Measurements from ENCODE around the gene CAPN15. TPM values are rescaled to one million over a fixed set of nuclear protein-coding genes. Genes with fewer than 3 reads are reported as not detected.

CAPN15 gene
- total RNA-seq, 2 experiments from 2014 or later, result 76.4 to 81.2 TPM

DNA sequence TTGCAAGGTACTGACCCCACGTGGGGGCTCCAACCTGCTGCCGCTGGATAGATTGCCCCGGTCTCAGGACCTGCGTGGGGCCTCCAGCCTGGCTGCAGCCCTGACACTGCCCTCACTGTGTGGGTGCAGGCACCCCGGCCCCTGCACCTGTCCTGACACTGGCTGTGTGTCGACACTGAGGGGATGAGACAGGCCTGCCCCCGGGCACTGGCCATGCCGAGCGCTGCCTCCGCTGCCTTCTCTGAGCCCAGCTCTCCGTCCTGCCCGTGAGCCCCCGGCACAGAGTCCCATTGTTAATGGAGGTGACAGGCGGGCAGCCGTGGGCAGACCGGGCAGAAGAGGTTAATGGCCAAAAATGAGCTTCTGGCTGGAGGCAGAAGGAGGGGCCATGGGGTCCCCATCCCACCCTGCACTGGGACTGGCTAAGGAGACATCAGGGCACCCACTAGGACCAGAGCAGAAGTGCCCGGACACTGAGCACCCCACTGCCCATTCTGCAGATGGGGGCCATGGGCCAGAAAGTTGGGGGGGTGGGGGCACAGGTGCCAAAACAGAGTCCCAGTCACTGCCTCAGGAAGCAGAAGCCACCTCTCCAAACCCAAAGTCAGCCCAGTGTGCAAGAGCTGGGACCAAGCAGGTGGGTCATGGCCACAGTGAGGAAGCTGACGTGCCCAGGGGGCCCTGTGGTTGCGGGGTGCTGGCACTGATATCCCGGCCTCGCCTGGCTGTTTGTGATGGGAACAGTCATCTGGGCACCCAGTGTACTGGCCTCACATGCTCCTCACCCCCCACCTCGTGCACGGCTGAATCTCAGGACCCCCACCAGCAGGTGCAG lies 30.2 kb downstream of the CAPN15 start:
- Mint-ChIP-seq H3K4me1 (ENCODE audit: low read depth) (no peaks in the 10 kb centered on the region), H3K4me3 (no peak overlapping the region), H3K27me3 (peaks cover 6% of the 10 kb centered on the region), H3K27ac (no peak overlapping the region), H3K36me3 (ENCODE audit: low read depth) (no peaks in the 10 kb centered on the region), H3K9me3 (no peaks in the 10 kb centered on the region)
- ChIA-PET POLR2A (interaction anchor here (0.7 kb wide), 1 partner anchor 38 kb away, joined by 3 read pairs; no protein-coding TSS in a partner anchor), CTCF (no interaction called here)
- ATAC-seq, result no peak
- DNase-seq, result no peak
- TF ChIP-seq, protein P1, sequence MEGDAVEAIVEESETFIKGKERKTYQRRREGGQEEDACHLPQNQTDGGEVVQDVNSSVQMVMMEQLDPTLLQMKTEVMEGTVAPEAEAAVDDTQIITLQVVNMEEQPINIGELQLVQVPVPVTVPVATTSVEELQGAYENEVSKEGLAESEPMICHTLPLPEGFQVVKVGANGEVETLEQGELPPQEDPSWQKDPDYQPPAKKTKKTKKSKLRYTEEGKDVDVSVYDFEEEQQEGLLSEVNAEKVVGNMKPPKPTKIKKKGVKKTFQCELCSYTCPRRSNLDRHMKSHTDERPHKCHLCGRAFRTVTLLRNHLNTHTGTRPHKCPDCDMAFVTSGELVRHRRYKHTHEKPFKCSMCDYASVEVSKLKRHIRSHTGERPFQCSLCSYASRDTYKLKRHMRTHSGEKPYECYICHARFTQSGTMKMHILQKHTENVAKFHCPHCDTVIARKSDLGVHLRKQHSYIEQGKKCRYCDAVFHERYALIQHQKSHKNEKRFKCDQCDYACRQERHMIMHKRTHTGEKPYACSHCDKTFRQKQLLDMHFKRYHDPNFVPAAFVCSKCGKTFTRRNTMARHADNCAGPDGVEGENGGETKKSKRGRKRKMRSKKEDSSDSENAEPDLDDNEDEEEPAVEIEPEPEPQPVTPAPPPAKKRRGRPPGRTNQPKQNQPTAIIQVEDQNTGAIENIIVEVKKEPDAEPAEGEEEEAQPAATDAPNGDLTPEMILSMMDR (IDR thresholded peaks at IDR 0.05), result no peak
- intact Hi-C loops (cut with micrococcal nuclease), result no loop called here

DNA sequence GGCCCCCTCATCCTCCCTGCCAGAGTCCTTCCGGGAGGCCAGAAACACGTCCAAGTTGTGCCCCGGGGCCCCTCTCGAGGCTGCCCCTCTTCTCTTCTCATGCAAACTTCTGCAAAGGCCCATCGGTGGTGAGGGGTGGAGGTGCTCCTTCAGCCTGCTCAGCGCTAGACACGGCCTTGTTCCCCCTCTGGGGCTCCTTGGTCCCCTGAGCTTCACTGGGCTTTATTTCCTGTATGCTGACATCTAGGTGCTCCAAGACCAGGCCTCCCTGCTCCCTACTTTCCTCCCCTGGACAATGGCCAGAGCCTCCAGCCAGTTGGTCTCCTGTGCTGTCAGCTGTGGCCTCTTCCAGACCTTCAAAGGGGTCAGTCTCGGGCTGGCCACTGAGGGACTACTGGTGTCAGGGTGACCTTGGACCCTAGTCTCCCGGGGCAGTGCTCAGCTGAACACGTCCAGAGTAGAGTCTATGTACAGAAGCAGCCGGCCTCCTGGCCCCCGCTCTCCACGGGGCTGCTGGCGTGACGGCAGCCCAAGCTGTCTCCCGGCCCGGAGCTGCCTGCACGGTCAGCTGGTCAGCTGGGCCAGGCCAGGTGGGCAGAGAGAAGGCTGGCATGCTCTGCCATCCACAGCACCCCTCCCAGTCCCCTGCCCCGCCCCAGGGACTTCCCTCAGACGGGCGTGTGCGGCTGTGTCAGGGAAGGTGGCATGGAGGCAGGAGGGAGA lies 30.9 kb downstream of the CAPN15 start:
- ATAC-seq (no peak), DNase-seq (no peak)
- Mint-ChIP-seq H3K9me3 (no peaks in the 10 kb centered on the region), H3K4me3 (no peak overlapping the region), H3K27me3 (peaks cover 6% of the 10 kb centered on the region), H3K4me1 (ENCODE audit: low read depth) (no peaks in the 10 kb centered on the region), H3K36me3 (ENCODE audit: low read depth) (no peaks in the 10 kb centered on the region), H3K27ac (no peak overlapping the region)
- ChIA-PET POLR2A (interaction anchor here (0.7 kb wide), 1 partner anchor 39 kb away, joined by 3 read pairs; no protein-coding TSS in a partner anchor), CTCF (no interaction called here)
- TF ChIP-seq, protein P1 (IDR thresholded peaks at IDR 0.05), result no peak
- intact Hi-C loops (cut with micrococcal nuclease), result no loop called here

- Mint-ChIP-seq H3K4me3 (no peak overlapping the region), H3K27ac (no peak overlapping the region), H3K36me3 (ENCODE audit: low read depth) (no peaks in the 10 kb centered on the region), H3K4me1 (ENCODE audit: low read depth) (no peaks in the 10 kb centered on the region), H3K9me3 (no peaks in the 10 kb centered on the region), H3K27me3 (peaks cover 6% of the 10 kb centered on the region)
- POLR2A ChIA-PET, result no interaction called here
- TF ChIP-seq, protein P1 (IDR thresholded peaks at IDR 0.05), result no peak
- ATAC-seq (no peak), DNase-seq (no peak)
- CTCF ChIA-PET, result no interaction called here
- intact Hi-C loops (cut with micrococcal nuclease), result no loop called here
Observed at GRCh38 chr16:559021-559380, 31.5 kb downstream of the CAPN15 start.

DNA sequence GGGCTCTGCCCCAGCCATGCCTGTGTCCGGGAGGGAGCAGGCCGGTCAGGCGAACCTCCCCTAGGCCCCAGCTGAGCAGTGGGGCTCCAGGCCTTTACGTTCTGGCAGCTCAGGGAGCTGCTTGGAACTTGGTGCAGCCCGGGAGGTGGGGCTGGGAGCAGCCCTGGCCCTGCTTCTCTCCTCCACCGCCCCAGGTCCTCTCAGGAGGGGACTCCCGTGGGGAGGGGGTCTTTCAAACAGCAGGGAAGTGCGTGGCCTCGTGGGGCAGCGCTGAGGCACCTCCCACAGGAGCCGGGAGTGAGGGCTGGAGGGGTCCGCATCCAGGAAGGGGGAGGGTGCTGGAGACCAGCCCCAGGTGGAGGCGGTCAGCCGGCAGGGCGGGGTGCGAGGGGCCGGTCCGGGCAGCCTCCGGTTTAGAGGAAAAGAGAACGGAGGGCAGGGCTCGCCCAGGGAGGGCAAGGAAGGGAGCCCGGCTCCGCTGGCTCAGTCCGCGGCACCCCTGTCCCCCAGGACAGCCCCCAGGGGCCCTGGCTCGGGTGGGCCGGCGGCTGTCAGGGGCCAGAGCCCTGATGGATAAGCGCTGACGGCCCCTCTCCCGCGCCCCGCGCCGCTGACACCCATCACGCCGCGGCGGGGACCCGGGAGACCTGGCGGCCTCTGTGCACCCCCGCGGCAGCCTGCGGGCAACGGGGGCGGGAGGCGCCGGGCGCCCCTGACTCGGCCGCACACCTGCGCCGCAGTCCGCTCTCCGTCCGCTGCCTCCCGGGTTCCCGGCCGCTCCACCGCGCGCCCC lies 32.1 kb downstream of the CAPN15 start:
- H3K4me1 Mint-ChIP-seq (ENCODE audit: low read depth), result no peaks in the 10 kb centered on the region
- peaks cover 6% of the 10 kb centered on the region for H3K27me3 Mint-ChIP-seq
- intact Hi-C loops (cut with micrococcal nuclease), result no loop called here
- no peaks in the 10 kb centered on the region for H3K36me3 Mint-ChIP-seq (ENCODE audit: low read depth)
- TF ChIP-seq, protein P1 (IDR thresholded peaks at IDR 0.05), result no peak
- DNase-seq (no peak), ATAC-seq (no peak)
- H3K4me3 Mint-ChIP-seq, result no peak overlapping the region
- POLR2A ChIA-PET, result no interaction called here
- no peaks in the 10 kb centered on the region for H3K9me3 Mint-ChIP-seq
- H3K27ac Mint-ChIP-seq, result no peak overlapping the region
- CTCF ChIA-PET, result no interaction called here
